Mesenchymal stem cell (in vitro differentiated cells and primary cell): Measurements from ENCODE around the gene CATSPERD.
A peak's percentile ranks its signal among the peaks of the same experiment; 100 is the strongest.

Experiments
- DNase-seq: peaks from one replicate; pipeline ENCODE4 v3.0.0-alpha.2; 2013
- H2AFZ ChIP-seq: one replicate; pipeline ENCODE4 v1.6.1; 2013; ENCODE audit warnings: low read depth, mild to moderate bottlenecking, control low read depth, inconsistent platforms, low read length, moderate library complexity
- H2AK5ac ChIP-seq: 2 replicates; pipeline ENCODE4 v1.6.1; 2013; ENCODE audit warnings: low read length, moderate library complexity, mild to moderate bottlenecking, inconsistent platforms; ENCODE audit not compliant: severe bottlenecking
- H2BK120ac ChIP-seq: one replicate; pipeline ENCODE4 v1.6.1; 2013; ENCODE audit warnings: low read depth, mild to moderate bottlenecking, inconsistent platforms, low read length, moderate library complexity
- H2BK12ac ChIP-seq, 2 experiments: one replicate each; pipeline ENCODE4 v1.6.1; 2013; ENCODE audit warnings: inconsistent platforms in 2 of 2, low read length in 2 of 2, mild to moderate bottlenecking in 2 of 2, moderate library complexity in 2 of 2, control low read depth in 1 of 2
- H2BK15ac ChIP-seq: one replicate; pipeline ENCODE4 v1.6.1; 2013; ENCODE audit warnings: mild to moderate bottlenecking, low read depth, inconsistent platforms; ENCODE audit not compliant: poor library complexity, severe bottlenecking
- H2BK5ac ChIP-seq: 2 replicates; pipeline ENCODE4 v1.6.1; 2013; ENCODE audit warnings: low read depth, mild to moderate bottlenecking, low read length, control low read depth, inconsistent platforms; ENCODE audit not compliant: poor library complexity, severe bottlenecking
- H3K14ac ChIP-seq, 2 experiments: one replicate each; pipeline ENCODE4 v1.6.1; 2013; ENCODE audit warnings: inconsistent platforms in 2 of 2, low read length in 2 of 2, control low read depth in 1 of 2, mild to moderate bottlenecking in 1 of 2, moderate library complexity in 1 of 2
- H3K18ac ChIP-seq, 2 experiments: one replicate each; pipeline ENCODE4 v1.6.1; 2013; ENCODE audit warnings: inconsistent platforms in 2 of 2, low read length in 2 of 2, control low read depth in 1 of 2, low read depth in 1 of 2, mild to moderate bottlenecking in 1 of 2
- H3K23ac ChIP-seq, 2 experiments: one replicate each; pipeline ENCODE4 v1.6.1; 2013; ENCODE audit warnings: inconsistent platforms in 2 of 2, low read length in 2 of 2, mild to moderate bottlenecking in 2 of 2, moderate library complexity in 2 of 2, control low read depth in 1 of 2
- H3K27ac ChIP-seq: 2 replicates; pipeline ENCODE4 v1.5.1; 2013; ENCODE audit warnings: mild to moderate bottlenecking, moderate library complexity, low read length, control low read depth, inconsistent platforms; ENCODE audit not compliant: poor library complexity, severe bottlenecking
- H3K27me3 ChIP-seq, 2 experiments: 2 replicates each; pipeline versions ENCODE4 v1.6.1 to v1.7.0; 2013; ENCODE audit warnings: low read length in 2 of 2, mild to moderate bottlenecking in 2 of 2, moderate library complexity in 2 of 2, control low read depth in 1 of 2, inconsistent platforms in 1 of 2; ENCODE audit not compliant: control insufficient read depth in 1 of 2, insufficient read depth in 1 of 2
- H3K36me3 ChIP-seq, 2 experiments: 2 replicates each; pipeline versions ENCODE4 v1.6.1 to v1.7.0; 2013; ENCODE audit warnings: low read length in 2 of 2, control low read depth in 1 of 2, inconsistent platforms in 1 of 2, low read depth in 1 of 2, mild to moderate bottlenecking in 1 of 2; ENCODE audit not compliant: insufficient read depth in 2 of 2, control insufficient read depth in 1 of 2
- H3K4ac ChIP-seq, 2 experiments: one replicate each; pipeline ENCODE4 v1.6.1; 2013; ENCODE audit warnings: inconsistent platforms in 2 of 2, low read length in 2 of 2, mild to moderate bottlenecking in 2 of 2, moderate library complexity in 2 of 2, control low read depth in 1 of 2, low read depth in 1 of 2
- H3K4me1 ChIP-seq: 2 replicates; pipeline ENCODE4 v1.6.1; 2013; ENCODE audit warnings: low read depth, low read length, control low read depth; ENCODE audit not compliant: control insufficient read depth, insufficient read depth
- H3K4me2 ChIP-seq: 2 replicates; pipeline ENCODE4 v1.6.1; 2013; ENCODE audit warnings: low read length, mild to moderate bottlenecking, inconsistent platforms; ENCODE audit not compliant: poor library complexity, severe bottlenecking
- H3K4me3 ChIP-seq, 2 experiments: 2 replicates each; pipeline versions ENCODE4 v1.5.1 to v1.7.0; 2013; ENCODE audit warnings: low read length in 2 of 2, mild to moderate bottlenecking in 2 of 2, control low read depth in 1 of 2, low read depth in 1 of 2; ENCODE audit not compliant: insufficient read depth in 1 of 2
- H3K79me1 ChIP-seq: replicated peaks from 2 replicates; pipeline ENCODE4 v1.6.1; 2013; ENCODE audit warnings: mild to moderate bottlenecking, control low read depth, low read length, inconsistent platforms; ENCODE audit not compliant: poor library complexity, severe bottlenecking
- H3K9ac ChIP-seq: 2 replicates; pipeline ENCODE4 v1.7.0; 2013; ENCODE audit warnings: mild to moderate bottlenecking, low read length, moderate library complexity
- H3K9me3 ChIP-seq: 2 replicates; pipeline ENCODE4 v1.7.0; 2013; ENCODE audit warnings: mild to moderate bottlenecking, low read length; ENCODE audit not compliant: control insufficient read depth
- H4K8ac ChIP-seq: one replicate; pipeline ENCODE4 v1.6.1; 2013; ENCODE audit warnings: inconsistent platforms, mild to moderate bottlenecking, low read length, moderate library complexity
- H4K91ac ChIP-seq: one replicate; pipeline ENCODE4 v1.6.1; 2013; ENCODE audit warnings: mild to moderate bottlenecking, low read length, inconsistent platforms
- WGBS: methylation state at CpG from one replicate; pipeline ENCODE4 v1.1.7; 2013; ENCODE audit warnings: mixed read lengths; 5-methylcytosine and 5-hydroxymethylcytosine counted together

Gene CATSPERD

GRCh38 chr19:5809469-5809868 is 89.0 kb downstream of the CATSPERD start:
- Histone ChIP-seq H4K8ac (no peak overlapping the region), H3K4ac (no peak overlapping the region), H2BK5ac (no peak overlapping the region), H3K4me2 (no peak overlapping the region), H3K9me3 (no peaks in the 10 kb centered on the region), H2BK15ac (peak overlapping the region; percentile 12), H3K27ac (no peak overlapping the region), H3K79me1 (no peaks in the 10 kb centered on the region), H2BK120ac (peak overlapping the region; percentile 73), H2AK5ac (no peak overlapping the region), H3K9ac (no peak overlapping the region), H3K27me3 (peaks cover 29 to 33% of the 10 kb centered on the region in 2 experiments), H2AFZ (no peak overlapping the region), H4K91ac (no peak overlapping the region), H3K4me3 (no peak overlapping the region), H3K23ac (no peak overlapping the region), H3K4me1 (peaks cover 7% of the 10 kb centered on the region), H3K14ac (no peak overlapping the region), H2BK12ac (no peak overlapping the region), H3K18ac (no peak overlapping the region), H3K36me3 (no peaks in the 10 kb centered on the region)
- WGBS = 72% methylated on average over 9 of the region's 10 CpGs
- DNase-seq = no peak

- Histone ChIP-seq H3K27ac (no peak overlapping the region), H3K4me2 (no peak overlapping the region), H2BK15ac (no peak overlapping the region), H3K36me3 (no peaks in the 10 kb centered on the region), H3K4ac (no peak overlapping the region), H3K9me3 (no peaks in the 10 kb centered on the region), H2BK5ac (no peak overlapping the region), H3K79me1 (no peaks in the 10 kb centered on the region), H3K23ac (no peak overlapping the region), H2BK12ac (no peak overlapping the region), H4K91ac (no peak overlapping the region), H4K8ac (no peak overlapping the region), H3K4me1 (no peaks in the 10 kb centered on the region), H2BK120ac (no peak overlapping the region), H2AK5ac (no peak overlapping the region), H3K4me3 (no peak overlapping the region), H3K27me3 (peaks cover 25 to 30% of the 10 kb centered on the region in 2 experiments), H2AFZ (no peak overlapping the region), H3K18ac (no peak overlapping the region), H3K9ac (no peak overlapping the region), H3K14ac (no peak overlapping the region)
- 92% methylated on average over 4 of the region's 4 CpGs for WGBS
- no peak for DNase-seq
These were observed 90.7 kb downstream of the CATSPERD start for GRCh38 chr19:5811117-5811516.

- H3K4me3 ChIP-seq = no peak overlapping the region
- no peak overlapping the region for H3K18ac ChIP-seq
- no peak overlapping the region for H2BK5ac ChIP-seq
- H3K27me3 ChIP-seq = peaks cover 12 to 31% of the 10 kb centered on the region in 2 experiments
- no peak overlapping the region for H3K23ac ChIP-seq
- no peak overlapping the region for H2AK5ac ChIP-seq
- no peak for DNase-seq
- no peak overlapping the region for H3K14ac ChIP-seq
- H3K27ac ChIP-seq = no peak overlapping the region
- H2BK12ac ChIP-seq = no peak overlapping the region
- H3K4me2 ChIP-seq = no peak overlapping the region
- no peak overlapping the region for H2AFZ ChIP-seq
- H2BK120ac ChIP-seq = no peak overlapping the region
- H3K4ac ChIP-seq = no peak overlapping the region
- no peaks in the 10 kb centered on the region for H3K9me3 ChIP-seq
- no peaks in the 10 kb centered on the region for H3K79me1 ChIP-seq
- no peaks in the 10 kb centered on the region for H3K4me1 ChIP-seq
- WGBS = 77% methylated on average over 8 of the region's 9 CpGs
- H2BK15ac ChIP-seq = no peak overlapping the region
- no peaks in the 10 kb centered on the region for H3K36me3 ChIP-seq
- no peak overlapping the region for H4K91ac ChIP-seq
- H4K8ac ChIP-seq = no peak overlapping the region
- no peak overlapping the region for H3K9ac ChIP-seq
These were observed 93.8 kb downstream of the CATSPERD start for GRCh38 chr19:5814123-5814851.

- H3K4me2 ChIP-seq = no peak overlapping the region
- no peaks in the 10 kb centered on the region for H3K4me1 ChIP-seq
- H3K79me1 ChIP-seq = no peaks in the 10 kb centered on the region
- H3K9me3 ChIP-seq = no peaks in the 10 kb centered on the region
- no peaks in the 10 kb centered on the region for H3K36me3 ChIP-seq
- no peak overlapping the region for H2BK120ac ChIP-seq
- no peak overlapping the region for H3K4ac ChIP-seq
- no peak overlapping the region for H2BK5ac ChIP-seq
- H3K9ac ChIP-seq = no peak overlapping the region
- H2BK12ac ChIP-seq = no peak overlapping the region
- WGBS = 88% methylated on average over 11 of the region's 11 CpGs
- H4K91ac ChIP-seq = no peak overlapping the region
- DNase-seq = no peak
- peaks cover 12 to 31% of the 10 kb centered on the region in 2 experiments for H3K27me3 ChIP-seq
- no peak overlapping the region for H3K23ac ChIP-seq
- no peak overlapping the region for H3K18ac ChIP-seq
- H3K14ac ChIP-seq = no peak overlapping the region
- H3K4me3 ChIP-seq = no peak overlapping the region
- H2AFZ ChIP-seq = no peak overlapping the region
- no peak overlapping the region for H2BK15ac ChIP-seq
- no peak overlapping the region for H4K8ac ChIP-seq
- H3K27ac ChIP-seq = no peak overlapping the region
- H2AK5ac ChIP-seq = no peak overlapping the region
These were observed 94.4 kb downstream of the CATSPERD start for GRCh38 chr19:5814852-5815246.
